Activated CD4-positive, alpha-beta memory T cell treated with anti-CD3 and anti-CD28 coated beads, Interleukin-2, amount 10 ng/mL, durations not matched to agents 7 days and 5 days (primary cell): Measurements from ENCODE around the gene VEGFC. TPM values are rescaled to one million over a fixed set of nuclear protein-coding genes. Genes with fewer than 3 reads are reported as not detected.

Source experiments
- CTCF ChIA-PET: fragments of 350-600 bp; sonication (Branson Sonifier 250); formaldehyde crosslinking; loops from one replicate; lab custom pipeline; 2021; ENCODE audit warnings: antibody characterized with exemption, inconsistent platforms; lab: Charles Lee
- POLR2A ChIA-PET: fragments of 350-600 bp; sonication (Branson Sonifier 250); formaldehyde crosslinking; loops from one replicate; lab custom pipeline; 2021; ENCODE audit warnings: antibody characterized with exemption; lab: Charles Lee
- DNase-seq: peaks from one replicate; pipeline ENCODE4 v3.0.0-alpha.2; 2020
- H3K27ac Mint-ChIP-seq: one replicate; pipeline ENCODE4 v1.8.0; 2021; ENCODE audit warnings: mild to moderate bottlenecking, mixed read lengths
- H3K27me3 Mint-ChIP-seq: one replicate; pipeline ENCODE4 v1.8.0; 2021; ENCODE audit warnings: mixed read lengths
- H3K36me3 Mint-ChIP-seq: one replicate; pipeline ENCODE4 v1.8.0; 2021; ENCODE audit warnings: low read depth, mixed read lengths
- H3K4me1 Mint-ChIP-seq: one replicate; pipeline ENCODE4 v1.8.0; 2021; ENCODE audit warnings: mixed read lengths
- H3K4me3 Mint-ChIP-seq: one replicate; pipeline ENCODE4 v1.8.0; 2021; ENCODE audit warnings: mild to moderate bottlenecking, mixed read lengths
- H3K9me3 Mint-ChIP-seq: one replicate; pipeline ENCODE4 v1.8.0; 2021; ENCODE audit warnings: mixed read lengths
- total RNA-seq, 2 experiments: library from RNA; stranded (reverse); gene quantifications; one replicate each; pipeline ENCODE4 v1.2.3, GENCODE V29; 2021

The VEGFC gene
- total RNA-seq, 2 experiments from 2014 or later: not detected

DNA sequence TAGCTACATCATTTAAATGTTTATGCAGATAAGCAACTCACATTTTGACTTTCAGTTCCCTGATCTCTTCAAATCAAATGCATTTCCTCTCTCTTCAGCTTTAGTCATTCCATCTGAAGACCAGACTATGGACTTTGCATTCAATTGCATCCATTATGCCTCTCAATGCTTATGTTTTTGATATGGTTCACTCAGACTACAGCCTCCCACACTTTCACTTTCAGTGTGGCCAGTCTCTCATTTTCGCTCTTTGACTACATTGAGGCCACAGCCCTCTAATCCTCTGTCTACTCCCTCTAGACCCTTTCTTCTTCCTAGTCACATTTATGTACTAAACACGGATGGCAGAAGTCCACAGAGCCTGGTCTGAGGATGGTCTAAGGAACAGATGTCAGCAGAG lies 24.5 kb upstream of the VEGFC start:
- H3K4me3 Mint-ChIP-seq: no peak overlapping the region
- H3K36me3 Mint-ChIP-seq: no peaks in the 10 kb centered on the region
- no peak for DNase-seq
- no peak overlapping the region for H3K27ac Mint-ChIP-seq
- H3K4me1 Mint-ChIP-seq: no peaks in the 10 kb centered on the region
- POLR2A ChIA-PET: no interaction called here
- CTCF ChIA-PET: no interaction called here
- no peaks in the 10 kb centered on the region for H3K27me3 Mint-ChIP-seq
- no peaks in the 10 kb centered on the region for H3K9me3 Mint-ChIP-seq

DNA sequence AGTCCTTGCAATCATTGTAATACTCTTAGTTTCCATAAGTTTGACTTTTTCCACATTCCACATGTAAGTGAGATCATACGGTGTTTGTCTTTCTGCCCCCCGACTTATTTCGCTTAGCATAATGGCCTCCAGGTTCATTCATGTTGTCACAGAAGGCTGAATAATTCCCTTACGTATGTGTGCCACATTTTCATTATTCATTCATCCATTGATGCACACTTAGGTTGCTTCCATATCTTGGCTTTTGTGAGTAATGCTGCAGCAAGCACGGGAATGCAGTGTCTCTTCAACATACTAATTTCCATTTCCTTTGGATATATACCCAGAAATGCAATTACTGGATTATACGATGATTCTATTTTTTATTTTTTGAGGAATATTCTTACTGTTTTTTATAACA lies 22.0 kb upstream of the VEGFC start:
- ChIA-PET CTCF (no interaction called here), POLR2A (no interaction called here)
- Mint-ChIP-seq H3K27ac (no peak overlapping the region), H3K4me3 (no peak overlapping the region), H3K27me3 (no peaks in the 10 kb centered on the region), H3K36me3 (no peaks in the 10 kb centered on the region), H3K4me1 (no peaks in the 10 kb centered on the region), H3K9me3 (no peaks in the 10 kb centered on the region)
- DNase-seq: no peak

DNA sequence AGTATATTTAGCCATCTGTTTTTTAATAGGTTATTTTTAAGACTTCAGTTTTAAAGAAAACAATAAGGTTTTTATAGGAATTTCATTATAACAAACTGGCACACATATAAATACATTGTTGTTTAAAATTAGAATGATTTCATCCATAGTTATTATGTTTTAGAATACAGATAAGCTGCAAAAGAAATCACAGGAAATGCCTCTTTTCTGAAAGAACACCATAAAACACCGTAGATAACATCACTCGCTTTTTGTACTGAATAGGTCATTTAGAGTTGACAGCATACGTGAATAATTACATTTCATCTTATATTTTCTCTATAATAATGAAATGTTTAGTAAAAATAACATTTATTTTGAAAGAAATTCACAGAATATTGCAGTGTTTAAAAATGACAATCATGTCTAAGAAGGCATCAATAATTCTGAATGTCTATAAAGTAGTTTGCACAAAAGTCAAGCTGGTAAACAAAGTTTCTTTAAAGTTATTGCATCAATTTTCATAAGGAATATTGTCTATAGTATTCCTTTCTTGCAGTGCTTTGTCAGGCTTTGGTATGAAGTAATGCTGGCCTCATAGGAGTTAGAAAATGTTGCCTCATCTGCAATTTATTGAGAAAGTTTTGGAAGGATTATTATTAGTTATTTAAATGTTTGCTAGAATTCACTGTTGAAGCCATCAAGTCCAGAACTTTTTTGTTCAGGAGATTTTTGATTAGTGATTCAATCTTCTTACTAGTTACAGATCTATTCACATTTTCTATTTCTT lies 17.9 kb upstream of the VEGFC start:
- ChIA-PET CTCF (no interaction called here), POLR2A (no interaction called here)
- Mint-ChIP-seq H3K36me3 (no peaks in the 10 kb centered on the region), H3K4me3 (no peak overlapping the region), H3K9me3 (no peaks in the 10 kb centered on the region), H3K4me1 (no peaks in the 10 kb centered on the region), H3K27me3 (no peaks in the 10 kb centered on the region), H3K27ac (no peak overlapping the region)
- DNase-seq: no peak

DNA sequence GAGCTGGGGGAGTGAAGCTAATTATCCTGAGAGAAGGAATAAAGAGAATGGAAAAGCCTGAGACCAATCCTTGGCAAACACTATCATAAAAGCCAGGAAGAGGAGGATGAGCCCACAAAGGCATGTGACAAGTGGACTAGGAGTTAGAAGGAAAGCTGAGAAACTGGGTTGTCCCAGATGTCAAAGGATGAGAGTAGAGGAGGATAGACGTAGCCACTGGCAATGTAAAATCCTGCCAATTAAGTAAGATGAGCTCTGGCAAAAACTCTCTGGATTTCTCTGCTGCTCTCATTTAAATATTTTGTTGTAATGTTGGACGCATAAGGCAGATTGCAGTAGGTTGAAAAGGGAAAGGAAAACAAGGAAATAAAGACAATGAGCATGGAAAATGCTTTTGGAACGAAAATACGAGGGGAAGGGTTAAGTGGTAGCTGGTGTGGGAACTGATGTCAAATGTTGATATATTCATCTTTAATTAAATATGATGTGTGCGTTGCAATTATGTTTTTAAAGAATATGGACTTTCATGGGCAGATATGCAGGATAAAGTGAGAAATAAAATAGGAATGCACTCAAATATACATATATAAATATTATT lies 14.2 kb upstream of the VEGFC start:
- ChIA-PET POLR2A (no interaction called here), CTCF (no interaction called here)
- Mint-ChIP-seq H3K27me3 (no peaks in the 10 kb centered on the region), H3K27ac (no peak overlapping the region), H3K9me3 (no peaks in the 10 kb centered on the region), H3K4me3 (no peak overlapping the region), H3K36me3 (no peaks in the 10 kb centered on the region), H3K4me1 (no peaks in the 10 kb centered on the region)
- no peak for DNase-seq

DNA sequence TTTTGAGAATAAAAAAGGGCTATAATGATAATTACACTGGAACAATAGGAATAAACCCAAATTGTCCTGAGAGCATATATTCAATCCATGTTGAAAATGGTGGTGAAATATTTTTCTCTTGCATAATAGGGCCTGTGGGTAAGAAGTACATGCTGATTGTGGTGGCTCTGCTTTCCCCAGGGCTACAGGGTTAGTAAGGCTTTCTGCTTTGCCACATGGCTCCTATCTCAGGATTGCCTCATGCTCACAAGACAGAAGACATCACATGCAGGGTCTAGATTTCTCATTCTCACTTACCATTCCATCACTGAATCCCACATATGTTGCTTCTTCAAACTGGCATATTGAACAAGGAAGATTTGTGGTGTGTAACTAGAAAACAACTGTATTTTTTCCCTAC lies 12.4 kb upstream of the VEGFC start:
- H3K27me3 Mint-ChIP-seq: no peaks in the 10 kb centered on the region
- POLR2A ChIA-PET: no interaction called here
- no peak for DNase-seq
- CTCF ChIA-PET: no interaction called here
- H3K27ac Mint-ChIP-seq: no peak overlapping the region
- H3K9me3 Mint-ChIP-seq: no peaks in the 10 kb centered on the region
- no peaks in the 10 kb centered on the region for H3K36me3 Mint-ChIP-seq
- H3K4me1 Mint-ChIP-seq: no peaks in the 10 kb centered on the region
- no peak overlapping the region for H3K4me3 Mint-ChIP-seq

DNA sequence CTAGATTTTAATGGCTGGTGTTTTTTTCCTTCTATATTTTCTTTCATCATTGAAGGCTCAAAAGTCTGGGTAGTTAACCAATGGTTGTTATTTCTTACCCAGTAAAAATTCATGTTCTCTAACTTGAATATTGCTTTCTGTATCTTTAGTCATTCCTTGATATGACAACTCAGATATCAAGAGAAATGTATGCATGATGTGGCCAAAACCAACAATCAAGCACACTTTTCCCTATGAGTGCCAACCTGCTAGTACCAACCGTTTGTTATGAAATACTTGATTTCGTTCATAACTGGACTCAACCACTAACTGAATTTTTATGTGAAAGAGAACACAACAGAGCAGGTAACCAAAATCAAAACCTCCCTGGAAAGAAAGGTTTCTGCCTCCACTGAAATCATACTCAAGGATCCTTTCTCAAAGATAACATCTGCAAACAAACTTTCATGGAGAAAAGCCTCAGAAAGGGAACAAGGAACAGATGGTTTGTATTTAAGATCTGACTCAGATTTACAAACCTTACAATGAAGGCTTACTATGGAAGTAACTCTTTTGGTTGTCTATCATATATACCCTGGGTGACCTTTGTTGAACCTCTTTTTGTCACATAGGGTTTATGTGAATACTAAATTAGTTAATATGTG lies 8.3 kb upstream of the VEGFC start:
- H3K27ac Mint-ChIP-seq: no peak overlapping the region
- no peaks in the 10 kb centered on the region for H3K9me3 Mint-ChIP-seq
- ChIA-PET POLR2A (no interaction called here), CTCF (no interaction called here)
- H3K4me3 Mint-ChIP-seq: no peak overlapping the region
- no peak for DNase-seq
- H3K36me3 Mint-ChIP-seq: no peaks in the 10 kb centered on the region
- H3K4me1 Mint-ChIP-seq: no peaks in the 10 kb centered on the region
- no peaks in the 10 kb centered on the region for H3K27me3 Mint-ChIP-seq

DNA sequence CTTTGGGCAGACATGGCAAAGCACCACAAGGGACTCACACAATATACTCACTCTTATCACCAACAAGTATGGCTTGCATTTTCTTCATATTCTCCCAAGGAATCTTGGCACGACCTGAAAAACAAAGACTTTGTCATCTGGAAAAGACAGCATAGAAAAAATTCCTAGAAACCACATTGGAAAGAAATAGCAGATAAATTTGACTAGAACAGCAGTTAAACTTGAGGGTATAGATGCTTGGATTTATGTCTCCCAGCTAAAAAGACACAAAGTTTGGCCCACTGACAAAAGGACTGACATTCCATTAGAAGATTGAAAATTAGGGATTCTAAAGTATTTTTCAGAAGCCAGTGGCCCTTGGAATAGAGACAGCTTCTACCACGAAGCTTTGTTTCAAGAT lies 6.9 kb upstream of the VEGFC start:
- no peaks in the 10 kb centered on the region for H3K4me1 Mint-ChIP-seq
- POLR2A ChIA-PET: no interaction called here
- H3K36me3 Mint-ChIP-seq: no peaks in the 10 kb centered on the region
- H3K27me3 Mint-ChIP-seq: peaks cover 3% of the 10 kb centered on the region
- no peak for DNase-seq
- no peak overlapping the region for H3K27ac Mint-ChIP-seq
- CTCF ChIA-PET: no interaction called here
- H3K9me3 Mint-ChIP-seq: no peaks in the 10 kb centered on the region
- H3K4me3 Mint-ChIP-seq: no peak overlapping the region

DNA sequence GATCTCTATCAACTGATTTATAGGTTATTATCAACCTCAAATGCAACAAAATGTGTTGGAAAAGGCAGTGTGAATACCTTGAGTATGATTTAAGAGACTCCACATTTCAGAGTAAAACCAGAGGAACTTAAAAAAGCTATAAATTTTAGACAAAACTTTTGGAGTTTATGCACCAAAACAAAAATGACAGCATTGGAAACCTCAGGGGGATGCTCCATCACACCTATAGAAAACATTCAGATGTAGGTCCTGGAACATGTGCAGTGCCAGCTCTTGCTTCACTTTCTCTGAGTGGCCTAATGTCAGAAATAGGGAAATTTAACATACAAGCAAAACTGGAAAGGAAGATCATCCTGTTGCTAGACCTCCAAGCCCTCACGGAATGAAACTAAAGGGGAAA lies 5.8 kb upstream of the VEGFC start:
- no peaks in the 10 kb centered on the region for H3K9me3 Mint-ChIP-seq
- ChIA-PET POLR2A (no interaction called here), CTCF (no interaction called here)
- no peak overlapping the region for H3K27ac Mint-ChIP-seq
- H3K4me3 Mint-ChIP-seq: no peak overlapping the region
- no peaks in the 10 kb centered on the region for H3K4me1 Mint-ChIP-seq
- peaks cover 14% of the 10 kb centered on the region for H3K27me3 Mint-ChIP-seq
- no peaks in the 10 kb centered on the region for H3K36me3 Mint-ChIP-seq
- DNase-seq: no peak

DNA sequence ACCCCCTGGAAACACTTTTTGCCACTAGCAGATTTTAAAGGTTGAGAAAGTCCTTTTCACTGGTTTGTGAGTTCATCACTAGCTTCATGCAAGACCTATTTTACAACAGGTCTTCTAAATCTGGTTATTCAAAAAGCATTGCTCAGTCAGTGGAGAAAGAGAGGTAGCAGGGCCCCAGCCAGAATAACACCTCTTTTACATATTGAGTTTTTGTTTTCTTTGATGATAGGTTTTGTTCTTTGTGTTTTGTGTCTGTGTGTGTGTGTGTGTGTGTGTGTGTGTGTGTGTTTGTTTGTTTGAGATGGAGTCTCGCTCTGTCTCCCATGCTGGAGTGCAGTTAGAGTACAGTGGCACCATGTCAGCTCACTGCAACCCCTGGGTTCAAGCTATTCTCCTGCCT lies 2.7 kb upstream of the VEGFC start:
- H3K4me3 Mint-ChIP-seq: no peak overlapping the region
- H3K36me3 Mint-ChIP-seq: no peaks in the 10 kb centered on the region
- ChIA-PET CTCF (no interaction called here), POLR2A (no interaction called here)
- no peaks in the 10 kb centered on the region for H3K9me3 Mint-ChIP-seq
- peaks cover 6% of the 10 kb centered on the region for H3K4me1 Mint-ChIP-seq
- DNase-seq: no peak
- peaks cover 31% of the 10 kb centered on the region for H3K27me3 Mint-ChIP-seq
- H3K27ac Mint-ChIP-seq: no peak overlapping the region

DNA sequence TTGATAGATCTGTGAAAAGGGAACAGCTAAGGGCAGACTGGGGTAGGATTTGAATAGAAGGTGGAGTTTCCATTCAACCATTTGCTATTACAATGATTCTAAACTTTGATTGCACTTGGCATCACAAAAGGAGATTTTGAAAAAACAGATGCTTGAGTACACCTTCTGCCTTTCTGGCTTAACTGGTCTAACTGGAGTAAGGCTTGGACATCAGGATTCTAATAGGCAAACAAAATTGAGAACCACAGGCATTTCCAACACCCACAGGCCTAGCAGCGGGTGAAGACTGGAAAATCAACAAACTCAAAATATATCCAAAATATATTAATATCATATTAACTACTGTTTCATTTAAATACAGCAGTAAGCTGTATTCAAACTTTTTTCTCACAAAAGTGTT lies 1.9 kb upstream of the VEGFC start:
- H3K4me3 Mint-ChIP-seq: no peak overlapping the region
- H3K4me1 Mint-ChIP-seq: peaks cover 6% of the 10 kb centered on the region
- POLR2A ChIA-PET: no interaction called here
- peaks cover 35% of the 10 kb centered on the region for H3K27me3 Mint-ChIP-seq
- H3K9me3 Mint-ChIP-seq: no peaks in the 10 kb centered on the region
- H3K27ac Mint-ChIP-seq: no peak overlapping the region
- CTCF ChIA-PET: no interaction called here
- H3K36me3 Mint-ChIP-seq: no peaks in the 10 kb centered on the region
- DNase-seq: no peak

DNA sequence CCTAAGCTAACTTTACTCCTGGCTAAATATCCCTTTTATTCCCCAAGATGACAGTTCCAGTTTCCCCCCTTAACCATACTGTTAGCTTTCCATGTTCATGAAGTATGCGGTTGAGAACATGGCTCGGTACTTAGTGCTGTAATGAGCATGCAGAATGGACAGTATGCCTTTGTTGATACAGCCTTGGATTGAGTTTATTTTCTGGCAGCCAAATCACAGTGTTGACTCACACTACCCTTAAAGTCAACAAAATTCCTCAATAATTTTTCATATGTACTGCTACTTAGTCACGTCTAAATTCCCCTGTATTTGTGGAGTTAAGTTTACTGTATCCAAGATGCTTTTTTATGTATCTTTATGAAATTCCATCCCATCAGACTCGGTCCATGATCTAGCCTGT lies 1.4 kb upstream of the VEGFC start:
- no peak for DNase-seq
- no peaks in the 10 kb centered on the region for H3K9me3 Mint-ChIP-seq
- H3K27ac Mint-ChIP-seq: no peak overlapping the region
- CTCF ChIA-PET: no interaction called here
- POLR2A ChIA-PET: no interaction called here
- no peaks in the 10 kb centered on the region for H3K36me3 Mint-ChIP-seq
- H3K4me1 Mint-ChIP-seq: peaks cover 6% of the 10 kb centered on the region
- peaks cover 35% of the 10 kb centered on the region for H3K27me3 Mint-ChIP-seq
- no peak overlapping the region for H3K4me3 Mint-ChIP-seq

DNA sequence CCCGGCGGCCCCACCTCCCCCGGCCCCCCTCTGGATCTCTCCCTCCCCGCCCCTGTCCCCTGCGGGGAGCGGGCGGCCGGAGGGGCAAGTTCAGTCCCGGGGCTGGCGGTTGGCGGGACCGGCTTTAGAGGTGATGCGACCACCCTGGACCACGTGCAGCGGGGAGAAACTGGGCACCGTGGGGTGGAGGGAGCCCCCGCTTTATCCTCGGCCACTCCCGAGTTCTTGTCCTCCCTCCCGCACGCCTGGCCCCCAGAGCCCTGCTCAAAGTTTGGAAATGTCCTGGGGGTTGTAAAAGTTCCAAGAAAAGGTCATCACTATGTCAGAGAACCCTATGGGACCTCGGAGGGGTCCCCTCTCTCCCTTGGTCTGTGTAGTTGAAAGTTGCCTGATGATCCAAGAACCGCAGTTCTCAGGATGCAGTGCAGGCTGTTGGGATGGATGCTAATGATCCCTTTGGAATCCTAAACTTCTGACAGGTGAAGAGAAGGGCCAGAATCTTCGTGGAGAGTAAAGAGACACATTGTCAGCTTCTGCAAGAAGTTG lies 411 bp upstream of the VEGFC start:
- DNase-seq: no peak
- H3K27ac Mint-ChIP-seq: no peak overlapping the region
- CTCF ChIA-PET: no interaction called here
- H3K4me3 Mint-ChIP-seq: no peak overlapping the region
- H3K4me1 Mint-ChIP-seq: peaks cover 6% of the 10 kb centered on the region
- no peaks in the 10 kb centered on the region for H3K36me3 Mint-ChIP-seq
- H3K27me3 Mint-ChIP-seq: peaks cover 36% of the 10 kb centered on the region
- no peaks in the 10 kb centered on the region for H3K9me3 Mint-ChIP-seq
- POLR2A ChIA-PET: no interaction called here

DNA sequence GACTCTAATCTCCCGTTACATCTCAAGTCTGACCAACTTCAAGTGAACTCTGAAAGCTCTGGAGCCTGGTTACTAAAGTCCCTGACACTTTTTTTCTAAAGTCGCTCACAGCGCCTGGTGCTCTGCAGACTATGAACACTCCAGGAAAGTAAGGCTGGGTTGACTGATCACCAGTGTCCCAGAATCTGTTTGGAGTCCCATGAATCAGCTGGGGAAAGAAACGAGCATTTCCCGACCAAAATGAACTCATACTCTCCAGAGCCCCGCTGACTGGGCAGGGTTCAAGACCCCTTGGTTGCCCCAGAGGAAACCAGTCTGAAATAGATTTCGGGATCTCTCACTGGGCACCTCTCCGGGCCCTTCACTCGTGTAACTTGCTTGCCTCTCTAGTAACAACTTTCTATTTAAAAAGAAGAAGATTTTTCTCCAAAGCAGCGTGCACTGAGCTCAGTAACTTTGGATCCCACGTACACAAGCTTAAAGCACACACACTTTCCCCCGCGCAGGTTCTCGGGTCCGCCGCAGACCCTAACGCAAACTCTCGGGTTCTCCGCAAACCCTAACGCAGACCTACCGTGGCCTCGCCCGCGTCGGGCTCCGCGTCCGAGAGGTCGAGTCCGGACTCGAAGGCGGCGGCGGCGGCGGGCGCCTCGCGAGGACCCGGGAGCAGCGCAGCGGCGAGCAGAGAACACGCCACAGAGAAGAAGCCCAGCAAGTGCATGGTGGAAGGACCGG lies 964 bp downstream of the VEGFC start:
- Mint-ChIP-seq H3K9me3 (no peaks in the 10 kb centered on the region), H3K36me3 (no peaks in the 10 kb centered on the region), H3K4me1 (peaks cover 6% of the 10 kb centered on the region), H3K27me3 (peaks cover 36% of the 10 kb centered on the region), H3K4me3 (no peak overlapping the region), H3K27ac (no peak overlapping the region)
- ChIA-PET CTCF (interaction anchor here (0.6 to 0.9 kb wide), 2 partner anchors 35 to 256 kb away, joined by 3 to 5 read pairs; no protein-coding TSS in a partner anchor), POLR2A (no interaction called here)
- no peak for DNase-seq
